ENCODE results near the gene INKA2. TPM values are rescaled to one million over a fixed set of nuclear protein-coding genes. Genes with fewer than 3 reads are reported as not detected.
"Not testable (repeated sequence)": the region's sequence is repeated elsewhere in the genome, so short reads cannot be mapped to it uniquely, and the experiment has no call there.

The INKA2 gene
- polyA plus RNA-seq, 2 donors: 1.2 to 3.0 TPM

GRCh38 chr1:111742938-111743549 is 3.8 kb upstream of the INKA2 start:
- Histone ChIP-seq H3K36me3 (ENCODE audit: control insufficient read depth in 2 of 2, insufficient read depth in 2 of 2, low read length in 1 of 2) (no peaks in the 10 kb centered on the region), H3K4me3 (ENCODE audit: low read depth in 1 of 2, low read length in 2 of 2) (no peak overlapping the region), H3K4me1 (ENCODE audit: control insufficient read depth in 2 of 2, insufficient read depth in 2 of 2, low read length in 1 of 2) (peaks cover 0 to 3% of the 10 kb centered on the region in 2 donors), H3K27me3 (ENCODE audit: control insufficient read depth in 1 of 2, insufficient read depth in 2 of 2, low read length in 2 of 2) (no peaks in the 10 kb centered on the region), H3K9me3 (ENCODE audit: control insufficient read depth in 2 of 2, insufficient read depth in 1 of 2, low read depth in 1 of 2, low read length in 1 of 2) (no peaks in the 10 kb centered on the region), H3K27ac (ENCODE audit: low read depth in 2 of 2, low read length in 1 of 2) (no peak overlapping the region)
- 48 to 58% methylated on average over 5 of the region's 5 CpGs for WGBS, 2 donors

- not testable (repeated sequence) for H3K27me3 ChIP-seq (ENCODE audit: control insufficient read depth in 1 of 2, insufficient read depth in 2 of 2, low read length in 2 of 2); H3K4me1 ChIP-seq (ENCODE audit: control insufficient read depth in 2 of 2, insufficient read depth in 2 of 2, low read length in 1 of 2); H3K9me3 ChIP-seq (ENCODE audit: control insufficient read depth in 2 of 2, insufficient read depth in 1 of 2, low read depth in 1 of 2, low read length in 1 of 2); H3K27ac ChIP-seq (ENCODE audit: low read depth in 2 of 2, low read length in 1 of 2); H3K36me3 ChIP-seq (ENCODE audit: control insufficient read depth in 2 of 2, insufficient read depth in 2 of 2, low read length in 1 of 2); H3K4me3 ChIP-seq (ENCODE audit: low read depth in 1 of 2, low read length in 2 of 2)
- WGBS, 2 donors: 89% methylated on average over 14 of the region's 14 CpGs
Measured at GRCh38 chr1:111742292-111742691, 3.1 kb upstream of the INKA2 start.

- Histone ChIP-seq H3K36me3 (ENCODE audit: control insufficient read depth in 2 of 2, insufficient read depth in 2 of 2, low read length in 1 of 2) (peaks cover 0 to 8% of the 10 kb centered on the region in 2 donors), H3K4me1 (ENCODE audit: control insufficient read depth in 2 of 2, insufficient read depth in 2 of 2, low read length in 1 of 2) (peaks cover 0 to 12% of the 10 kb centered on the region in 2 donors), H3K4me3 (ENCODE audit: low read depth in 1 of 2, low read length in 2 of 2) (peak overlapping the region; percentile 52 to 58), H3K9me3 (ENCODE audit: control insufficient read depth in 2 of 2, insufficient read depth in 1 of 2, low read depth in 1 of 2, low read length in 1 of 2) (no peaks in the 10 kb centered on the region), H3K27me3 (ENCODE audit: control insufficient read depth in 1 of 2, insufficient read depth in 2 of 2, low read length in 2 of 2) (no peaks in the 10 kb centered on the region), H3K27ac (ENCODE audit: low read depth in 2 of 2, low read length in 1 of 2) (peak overlapping the region; percentile 84 to 88)
- 1 to 2% methylated on average over 63 of the region's 63 CpGs for WGBS, 2 donors
Measured at GRCh38 chr1:111739925-111740765, 950 bp upstream of the INKA2 start.

- H3K27me3 ChIP-seq (ENCODE audit: control insufficient read depth in 1 of 2, insufficient read depth in 2 of 2, low read length in 2 of 2): no peaks in the 10 kb centered on the region
- 0 to 1% methylated on average over 53 to 61 of the region's 61 CpGs for WGBS, 2 donors
- H3K27ac ChIP-seq (ENCODE audit: low read depth in 2 of 2, low read length in 1 of 2): peak overlapping the region; percentile 84 to 88
- H3K9me3 ChIP-seq (ENCODE audit: control insufficient read depth in 2 of 2, insufficient read depth in 1 of 2, low read depth in 1 of 2, low read length in 1 of 2): no peaks in the 10 kb centered on the region
- peaks cover 0 to 8% of the 10 kb centered on the region in 2 donors for H3K36me3 ChIP-seq (ENCODE audit: control insufficient read depth in 2 of 2, insufficient read depth in 2 of 2, low read length in 1 of 2)
- peak overlapping the region; percentile 52 to 58 for H3K4me3 ChIP-seq (ENCODE audit: low read depth in 1 of 2, low read length in 2 of 2)
- peaks cover 0 to 16% of the 10 kb centered on the region in 2 donors for H3K4me1 ChIP-seq (ENCODE audit: control insufficient read depth in 2 of 2, insufficient read depth in 2 of 2, low read length in 1 of 2)
Measured at GRCh38 chr1:111738436-111739193, 580 bp downstream of the INKA2 start.

- Histone ChIP-seq H3K4me1 (ENCODE audit: control insufficient read depth in 2 of 2, insufficient read depth in 2 of 2, low read length in 1 of 2) (peaks cover 3 to 17% of the 10 kb centered on the region in 2 donors), H3K4me3 (ENCODE audit: low read depth in 1 of 2, low read length in 2 of 2) (peak overlapping the region; percentile 52 to 58), H3K36me3 (ENCODE audit: control insufficient read depth in 2 of 2, insufficient read depth in 2 of 2, low read length in 1 of 2) (peaks cover 0 to 8% of the 10 kb centered on the region in 2 donors), H3K9me3 (ENCODE audit: control insufficient read depth in 2 of 2, insufficient read depth in 1 of 2, low read depth in 1 of 2, low read length in 1 of 2) (no peaks in the 10 kb centered on the region), H3K27me3 (ENCODE audit: control insufficient read depth in 1 of 2, insufficient read depth in 2 of 2, low read length in 2 of 2) (no peaks in the 10 kb centered on the region), H3K27ac (ENCODE audit: low read depth in 2 of 2, low read length in 1 of 2) (peak overlapping the region; percentile 84 to 88)
- 10 to 19% methylated on average over 9 of the region's 9 CpGs for WGBS, 2 donors
Measured at GRCh38 chr1:111738133-111738435, 1.1 kb downstream of the INKA2 start.

- Histone ChIP-seq H3K27me3 (ENCODE audit: control insufficient read depth in 1 of 2, insufficient read depth in 2 of 2, low read length in 2 of 2) (no peaks in the 10 kb centered on the region), H3K4me3 (ENCODE audit: low read depth in 1 of 2, low read length in 2 of 2) (peak overlapping the region; percentile 52 to 58), H3K36me3 (ENCODE audit: control insufficient read depth in 2 of 2, insufficient read depth in 2 of 2, low read length in 1 of 2) (peaks cover 0 to 8% of the 10 kb centered on the region in 2 donors), H3K4me1 (ENCODE audit: control insufficient read depth in 2 of 2, insufficient read depth in 2 of 2, low read length in 1 of 2) (peaks cover 3 to 17% of the 10 kb centered on the region in 2 donors), H3K27ac (ENCODE audit: low read depth in 2 of 2, low read length in 1 of 2) (peak overlapping the region; percentile 84 to 88), H3K9me3 (ENCODE audit: control insufficient read depth in 2 of 2, insufficient read depth in 1 of 2, low read depth in 1 of 2, low read length in 1 of 2) (no peaks in the 10 kb centered on the region)
- WGBS, 2 donors: 41 to 48% methylated on average over 8 of the region's 8 CpGs
Measured at GRCh38 chr1:111737216-111738132, 1.7 kb downstream of the INKA2 start.

- 49 to 55% methylated on average over 4 of the region's 4 CpGs for WGBS, 2 donors
- peak overlapping the region in 1 of 2 donors; percentile 42 for H3K27ac ChIP-seq (ENCODE audit: low read depth in 2 of 2, low read length in 1 of 2)
- H3K9me3 ChIP-seq (ENCODE audit: control insufficient read depth in 2 of 2, insufficient read depth in 1 of 2, low read depth in 1 of 2, low read length in 1 of 2): no peaks in the 10 kb centered on the region
- no peaks in the 10 kb centered on the region for H3K27me3 ChIP-seq (ENCODE audit: control insufficient read depth in 1 of 2, insufficient read depth in 2 of 2, low read length in 2 of 2)
- peaks cover 3 to 17% of the 10 kb centered on the region in 2 donors for H3K4me1 ChIP-seq (ENCODE audit: control insufficient read depth in 2 of 2, insufficient read depth in 2 of 2, low read length in 1 of 2)
- peaks cover 0 to 8% of the 10 kb centered on the region in 2 donors for H3K36me3 ChIP-seq (ENCODE audit: control insufficient read depth in 2 of 2, insufficient read depth in 2 of 2, low read length in 1 of 2)
- H3K4me3 ChIP-seq (ENCODE audit: low read depth in 1 of 2, low read length in 2 of 2): no peak overlapping the region
Measured at GRCh38 chr1:111736548-111737215, 2.5 kb downstream of the INKA2 start.

- Histone ChIP-seq H3K9me3 (ENCODE audit: control insufficient read depth in 2 of 2, insufficient read depth in 1 of 2, low read depth in 1 of 2, low read length in 1 of 2) (no peaks in the 10 kb centered on the region), H3K27me3 (ENCODE audit: control insufficient read depth in 1 of 2, insufficient read depth in 2 of 2, low read length in 2 of 2) (no peaks in the 10 kb centered on the region), H3K4me3 (ENCODE audit: low read depth in 1 of 2, low read length in 2 of 2) (no peak overlapping the region), H3K27ac (ENCODE audit: low read depth in 2 of 2, low read length in 1 of 2) (peak overlapping the region in 1 of 2 donors; percentile 35), H3K4me1 (ENCODE audit: control insufficient read depth in 2 of 2, insufficient read depth in 2 of 2, low read length in 1 of 2) (peaks cover 3 to 17% of the 10 kb centered on the region in 2 donors), H3K36me3 (ENCODE audit: control insufficient read depth in 2 of 2, insufficient read depth in 2 of 2, low read length in 1 of 2) (peaks cover 0 to 8% of the 10 kb centered on the region in 2 donors)
- WGBS, 2 donors: 79 to 83% methylated on average over 8 of the region's 8 CpGs
Measured at GRCh38 chr1:111735858-111736544, 3.2 kb downstream of the INKA2 start.
